AG09309 (cell line): ENCODE data around the gene EPHB1.
"Not testable (repeated sequence)": the region's sequence is repeated elsewhere in the genome, so short reads cannot be mapped to it uniquely, and the experiment has no call there.

Experiments
- DNase-seq: peaks from one replicate; pipeline ENCODE4 v3.0.0-alpha.2; 2010; ENCODE audit warnings: low read depth
- H3K4me3 ChIP-seq: 2 replicates; pipeline ENCODE4 v1.5.1; 2011; ENCODE audit warnings: mild to moderate bottlenecking, low read depth, low read length, moderate library complexity; ENCODE audit not compliant: control insufficient read depth
- CTCF ChIP-seq: IDR thresholded peaks from 2 replicates; pipeline ENCODE4 v1.5.1; 2011; ENCODE audit warnings: mild to moderate bottlenecking, low read depth, low read length, inconsistent platforms; ENCODE audit not compliant: insufficient read depth, control insufficient read depth; ENCODE audit errors: missing control alignments

The EPHB1 gene

GRCh38 chr3:134775831-134776230, 19.2 kb upstream of the EPHB1 start:
- H3K4me3 ChIP-seq, result no peak overlapping the region
- no peak for TF ChIP-seq CTCF
- DNase-seq, result no peak

- TF ChIP-seq CTCF, result no peak
- no peak overlapping the region for H3K4me3 ChIP-seq
- no peak for DNase-seq
These were observed 18.5 kb upstream of the EPHB1 start for GRCh38 chr3:134776518-134776917.

DNA sequence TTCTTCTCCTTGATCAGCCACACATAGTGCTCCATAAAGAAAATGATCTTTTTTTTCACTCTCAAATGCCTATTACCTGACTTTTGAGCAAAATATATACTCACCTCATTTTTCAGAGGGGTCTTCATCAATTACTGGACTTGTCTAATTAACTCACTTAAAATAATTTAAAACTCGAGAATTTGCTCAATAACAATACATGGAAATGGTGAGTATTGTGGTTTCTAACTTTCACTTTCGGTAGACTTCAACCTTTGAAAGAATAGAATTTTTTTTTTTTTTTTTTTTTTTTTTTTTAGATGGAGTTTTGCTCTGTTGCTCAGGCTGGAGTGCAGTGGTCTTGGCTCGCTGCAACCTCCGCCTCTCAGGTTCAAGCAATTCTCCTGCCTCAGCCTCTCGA, 17.7 kb upstream of the EPHB1 start:
- no peak for DNase-seq
- TF ChIP-seq CTCF, result no peak
- no peak overlapping the region for H3K4me3 ChIP-seq

- not testable (repeated sequence) for H3K4me3 ChIP-seq, DNase-seq
These were observed 6.8 kb upstream of the EPHB1 start for GRCh38 chr3:134788283-134788682.

DNA sequence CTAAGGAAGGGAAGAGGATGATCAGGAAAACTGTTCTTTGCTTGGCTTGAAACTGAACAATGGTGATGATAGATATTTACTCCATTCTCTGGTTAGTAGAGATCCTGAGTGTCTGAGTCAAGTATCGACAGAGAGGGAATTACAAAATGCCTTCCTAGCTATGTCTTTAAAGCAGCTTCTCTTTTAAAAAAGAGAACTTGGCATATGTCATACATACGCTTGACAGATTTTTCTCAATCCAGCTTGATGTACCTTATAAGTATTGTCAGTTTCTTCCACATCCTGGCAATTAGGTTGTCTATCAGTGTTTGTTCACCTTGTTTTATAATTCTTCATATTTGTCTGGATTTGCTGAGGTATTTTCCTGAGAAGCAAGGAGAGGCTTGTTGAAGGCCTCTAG, 5.0 kb upstream of the EPHB1 start:
- no peak for TF ChIP-seq CTCF
- no peak overlapping the region for H3K4me3 ChIP-seq
- no peak for DNase-seq

DNA sequence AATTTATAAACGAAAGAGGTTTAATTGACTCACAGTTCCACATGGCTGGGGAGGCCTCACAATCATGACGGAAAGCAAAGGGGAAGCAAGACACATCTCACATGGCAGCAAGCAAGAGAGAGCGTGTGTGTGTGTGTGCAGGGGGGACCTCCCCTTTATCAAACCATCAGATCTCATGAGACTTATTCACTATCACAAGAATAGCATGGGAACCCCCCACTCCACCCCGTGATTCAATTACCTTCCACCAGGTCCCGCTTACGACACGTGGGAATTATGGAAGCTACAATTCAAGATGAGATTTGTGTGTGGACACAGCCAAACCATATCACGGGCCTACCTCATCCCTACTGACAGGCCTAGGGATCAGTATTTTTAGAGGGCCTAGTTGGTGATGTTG, 3.1 kb upstream of the EPHB1 start:
- H3K4me3 ChIP-seq, result no peak overlapping the region
- DNase-seq, result no peak
- no peak for TF ChIP-seq CTCF

- no peak overlapping the region for H3K4me3 ChIP-seq
- no peak for TF ChIP-seq CTCF
- no peak for DNase-seq
These were observed 2.4 kb upstream of the EPHB1 start for GRCh38 chr3:134792700-134793099.

GRCh38 chr3:134793562-134793961, 1.5 kb upstream of the EPHB1 start:
- no peak for TF ChIP-seq CTCF
- H3K4me3 ChIP-seq, result no peak overlapping the region
- no peak for DNase-seq
